ENCODE results near the gene SMC3. TPM values are rescaled to one million over a fixed set of nuclear protein-coding genes. Genes with fewer than 3 reads are reported as not detected.

The SMC3 gene
- total RNA-seq, 1 donor from 2014 or later: 39.8 TPM

DNA sequence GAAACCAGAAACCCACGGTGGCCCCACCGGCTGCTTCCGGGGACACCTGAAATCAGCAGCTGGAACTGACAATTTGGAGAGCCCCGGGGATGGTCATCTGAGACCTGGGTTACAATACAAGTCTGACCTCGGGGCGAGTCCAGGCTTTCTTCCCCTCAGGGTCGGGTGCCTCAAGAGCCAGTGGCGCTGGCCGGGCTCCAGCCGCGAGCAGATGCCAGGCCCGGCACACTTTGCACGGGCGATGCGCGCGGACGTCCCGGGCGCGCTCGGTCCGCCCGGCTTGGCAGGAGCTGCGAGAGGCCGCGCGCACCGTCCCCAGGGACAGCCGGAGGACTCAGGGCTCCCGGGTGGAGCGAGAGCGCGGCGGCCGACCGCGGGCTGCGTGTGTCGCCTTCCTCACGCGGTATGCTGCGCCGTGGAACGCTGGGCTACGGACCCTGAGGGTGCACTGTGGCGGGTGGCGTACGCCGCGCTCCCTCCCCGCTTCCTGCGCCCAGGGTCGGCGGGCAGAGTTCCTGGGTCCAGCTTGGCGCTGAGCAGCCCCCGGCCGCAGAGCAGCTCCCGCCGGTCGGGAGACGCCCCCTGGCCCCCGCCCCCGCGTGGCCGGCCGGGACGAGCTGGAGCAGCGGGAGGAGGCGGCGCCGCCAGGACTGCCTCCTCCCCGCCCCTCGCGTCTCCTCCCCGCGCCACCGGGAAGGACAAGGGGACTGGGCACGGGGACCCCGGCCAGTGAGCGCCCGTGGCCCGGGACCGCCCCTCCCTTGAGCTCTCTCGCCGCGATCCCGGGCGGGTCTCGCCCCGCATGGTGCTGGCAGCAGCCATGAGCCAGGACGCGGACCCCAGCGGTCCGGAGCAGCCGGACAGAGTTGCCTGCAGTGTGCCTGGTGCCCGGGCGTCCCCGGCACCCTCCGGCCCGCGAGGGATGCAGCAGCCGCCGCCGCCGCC is 76.4 kb downstream of the SMC3 start, which contains the start of gene RBM20:
Gene RBM20 (plus strand): TSS at position 684 of the 945 bp plus-strand sequence. CDS start 119 bp downstream, at position 803.
- TF ChIP-seq, protein P1, sequence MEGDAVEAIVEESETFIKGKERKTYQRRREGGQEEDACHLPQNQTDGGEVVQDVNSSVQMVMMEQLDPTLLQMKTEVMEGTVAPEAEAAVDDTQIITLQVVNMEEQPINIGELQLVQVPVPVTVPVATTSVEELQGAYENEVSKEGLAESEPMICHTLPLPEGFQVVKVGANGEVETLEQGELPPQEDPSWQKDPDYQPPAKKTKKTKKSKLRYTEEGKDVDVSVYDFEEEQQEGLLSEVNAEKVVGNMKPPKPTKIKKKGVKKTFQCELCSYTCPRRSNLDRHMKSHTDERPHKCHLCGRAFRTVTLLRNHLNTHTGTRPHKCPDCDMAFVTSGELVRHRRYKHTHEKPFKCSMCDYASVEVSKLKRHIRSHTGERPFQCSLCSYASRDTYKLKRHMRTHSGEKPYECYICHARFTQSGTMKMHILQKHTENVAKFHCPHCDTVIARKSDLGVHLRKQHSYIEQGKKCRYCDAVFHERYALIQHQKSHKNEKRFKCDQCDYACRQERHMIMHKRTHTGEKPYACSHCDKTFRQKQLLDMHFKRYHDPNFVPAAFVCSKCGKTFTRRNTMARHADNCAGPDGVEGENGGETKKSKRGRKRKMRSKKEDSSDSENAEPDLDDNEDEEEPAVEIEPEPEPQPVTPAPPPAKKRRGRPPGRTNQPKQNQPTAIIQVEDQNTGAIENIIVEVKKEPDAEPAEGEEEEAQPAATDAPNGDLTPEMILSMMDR (IDR thresholded peaks at IDR 0.05): no peak
- H3K27me3 Mint-ChIP-seq (ENCODE audit: unreplicated experiment): peaks cover 41% of the 10 kb centered on the region
- peak within 1 kb of the TSS; percentile 74 for H3K4me3 Mint-ChIP-seq (ENCODE audit: unreplicated experiment)
- no peak for DNase-seq (ENCODE audit: extremely low spot score, unreplicated experiment)
- H3K9me3 Mint-ChIP-seq (ENCODE audit: unreplicated experiment): no peaks in the 10 kb centered on the region
- no peaks in the 10 kb centered on the region for H3K36me3 Mint-ChIP-seq (ENCODE audit: unreplicated experiment)
- H3K27ac Mint-ChIP-seq (ENCODE audit: unreplicated experiment): no peak within 1 kb of the TSS
- H3K4me1 Mint-ChIP-seq (ENCODE audit: unreplicated experiment): peaks cover 26% of the 10 kb centered on the region

DNA sequence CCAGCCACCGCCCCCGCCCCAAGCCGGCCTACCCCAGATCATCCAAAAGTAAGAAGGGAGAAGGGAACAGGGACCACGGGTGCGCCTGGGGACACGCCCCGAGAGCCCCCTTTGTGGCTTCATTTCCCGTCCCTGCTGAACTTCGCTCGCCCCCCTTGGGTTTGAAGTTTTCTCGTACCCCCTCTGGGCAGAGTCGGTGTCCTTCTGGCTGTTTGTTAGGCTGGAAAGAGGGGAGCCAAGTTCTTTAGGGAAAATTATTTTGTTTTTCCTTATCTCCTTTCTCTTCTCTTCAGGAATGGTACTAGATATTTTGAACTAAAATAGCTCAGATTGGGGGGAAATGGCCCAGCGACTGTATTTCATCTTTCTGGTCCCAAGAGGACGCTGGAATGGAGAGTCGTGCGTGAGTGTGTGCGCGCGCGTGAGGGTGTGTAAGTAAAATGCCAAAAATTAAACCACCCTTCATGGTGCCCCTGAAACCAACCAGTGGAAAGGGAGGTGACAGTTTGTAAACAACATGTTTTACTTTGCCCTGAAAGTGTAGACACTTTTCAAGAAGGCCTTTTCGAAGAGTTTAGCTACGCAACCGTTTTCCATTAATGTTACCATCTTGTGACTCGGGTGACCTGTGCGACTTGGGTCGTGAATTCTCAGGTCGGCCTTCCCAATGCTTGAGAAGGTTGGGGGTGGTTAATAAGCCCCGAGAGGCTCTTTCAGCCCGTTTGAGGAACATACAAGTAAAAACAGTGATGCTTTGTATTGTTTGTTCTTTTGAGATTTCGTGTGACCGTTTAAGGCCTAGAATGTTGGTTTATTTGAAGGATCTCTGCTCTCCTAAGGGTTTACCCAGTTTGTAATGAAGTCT is 77.3 kb downstream of the SMC3 start:
- H3K27ac Mint-ChIP-seq (ENCODE audit: unreplicated experiment): no peak overlapping the region
- H3K27me3 Mint-ChIP-seq (ENCODE audit: unreplicated experiment): peaks cover 41% of the 10 kb centered on the region
- no peak for DNase-seq (ENCODE audit: extremely low spot score, unreplicated experiment)
- peaks cover 29% of the 10 kb centered on the region for H3K4me1 Mint-ChIP-seq (ENCODE audit: unreplicated experiment)
- H3K4me3 Mint-ChIP-seq (ENCODE audit: unreplicated experiment): peak overlapping the region; percentile 73
- no peaks in the 10 kb centered on the region for H3K9me3 Mint-ChIP-seq (ENCODE audit: unreplicated experiment)
- no peaks in the 10 kb centered on the region for H3K36me3 Mint-ChIP-seq (ENCODE audit: unreplicated experiment)
- TF ChIP-seq, protein P1 (IDR thresholded peaks at IDR 0.05): no peak

DNA sequence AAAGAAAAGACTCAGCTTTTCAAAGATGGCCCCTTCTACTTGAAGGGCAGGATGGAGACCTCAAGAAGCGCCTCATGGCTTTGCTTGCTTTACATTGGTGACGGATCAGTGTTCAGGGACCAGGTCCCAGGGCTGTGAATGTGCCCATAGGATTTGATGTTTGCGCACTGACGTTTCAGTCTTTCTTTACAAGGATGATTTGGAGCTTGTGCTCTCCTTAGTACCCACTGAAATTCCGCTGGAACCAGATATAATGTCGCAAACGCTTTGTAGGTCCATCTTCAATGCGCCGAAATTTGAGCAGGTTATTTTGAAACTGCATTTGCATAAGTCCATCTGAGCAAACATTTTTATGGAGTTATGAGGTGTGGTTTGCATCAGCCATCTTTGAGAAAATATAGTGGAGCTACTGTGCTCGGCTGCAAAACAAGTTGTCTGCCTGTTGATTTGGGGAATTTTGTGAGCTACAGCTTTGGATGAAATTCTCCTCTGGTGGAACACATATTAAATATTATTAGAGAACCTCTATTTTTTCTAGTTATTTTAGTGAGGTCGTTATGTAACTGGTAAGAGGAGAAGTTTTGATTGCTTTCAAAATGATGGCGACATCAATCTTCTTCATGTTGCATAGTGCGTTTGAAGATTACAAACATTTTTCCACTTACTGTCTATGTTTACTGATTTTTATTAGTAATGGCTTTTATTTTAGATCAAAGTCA is 79.1 kb downstream of the SMC3 start:
- TF ChIP-seq, protein P1 (IDR thresholded peaks at IDR 0.05): no peak
- peaks cover 31% of the 10 kb centered on the region for H3K27me3 Mint-ChIP-seq (ENCODE audit: unreplicated experiment)
- no peaks in the 10 kb centered on the region for H3K36me3 Mint-ChIP-seq (ENCODE audit: unreplicated experiment)
- no peak overlapping the region for H3K4me3 Mint-ChIP-seq (ENCODE audit: unreplicated experiment)
- no peak overlapping the region for H3K27ac Mint-ChIP-seq (ENCODE audit: unreplicated experiment)
- peaks cover 44% of the 10 kb centered on the region for H3K4me1 Mint-ChIP-seq (ENCODE audit: unreplicated experiment)
- no peak for DNase-seq (ENCODE audit: extremely low spot score, unreplicated experiment)
- no peaks in the 10 kb centered on the region for H3K9me3 Mint-ChIP-seq (ENCODE audit: unreplicated experiment)

DNA sequence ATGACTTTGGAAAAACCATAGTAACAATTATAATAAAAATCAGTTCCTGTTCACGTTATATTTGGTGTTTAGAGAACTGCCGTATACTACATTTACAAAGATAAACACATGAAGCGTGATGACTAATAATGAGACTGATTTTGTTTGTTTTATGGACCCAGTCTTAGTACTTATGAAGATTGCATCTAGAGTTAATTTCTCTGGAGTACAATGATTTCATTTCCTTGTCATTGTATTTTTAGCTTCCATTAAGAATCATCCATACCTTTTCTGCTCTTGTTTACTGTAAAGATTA is 79.6 kb downstream of the SMC3 start:
- Mint-ChIP-seq H3K27me3 (ENCODE audit: unreplicated experiment) (peaks cover 26% of the 10 kb centered on the region), H3K4me3 (ENCODE audit: unreplicated experiment) (no peak overlapping the region), H3K4me1 (ENCODE audit: unreplicated experiment) (peaks cover 48% of the 10 kb centered on the region), H3K27ac (ENCODE audit: unreplicated experiment) (no peak overlapping the region), H3K36me3 (ENCODE audit: unreplicated experiment) (no peaks in the 10 kb centered on the region), H3K9me3 (ENCODE audit: unreplicated experiment) (no peaks in the 10 kb centered on the region)
- TF ChIP-seq, protein P1 (IDR thresholded peaks at IDR 0.05): no peak
- no peak for DNase-seq (ENCODE audit: extremely low spot score, unreplicated experiment)
